Measurements from ENCODE around the gene ANKS3.

The ANKS3 gene

DNA sequence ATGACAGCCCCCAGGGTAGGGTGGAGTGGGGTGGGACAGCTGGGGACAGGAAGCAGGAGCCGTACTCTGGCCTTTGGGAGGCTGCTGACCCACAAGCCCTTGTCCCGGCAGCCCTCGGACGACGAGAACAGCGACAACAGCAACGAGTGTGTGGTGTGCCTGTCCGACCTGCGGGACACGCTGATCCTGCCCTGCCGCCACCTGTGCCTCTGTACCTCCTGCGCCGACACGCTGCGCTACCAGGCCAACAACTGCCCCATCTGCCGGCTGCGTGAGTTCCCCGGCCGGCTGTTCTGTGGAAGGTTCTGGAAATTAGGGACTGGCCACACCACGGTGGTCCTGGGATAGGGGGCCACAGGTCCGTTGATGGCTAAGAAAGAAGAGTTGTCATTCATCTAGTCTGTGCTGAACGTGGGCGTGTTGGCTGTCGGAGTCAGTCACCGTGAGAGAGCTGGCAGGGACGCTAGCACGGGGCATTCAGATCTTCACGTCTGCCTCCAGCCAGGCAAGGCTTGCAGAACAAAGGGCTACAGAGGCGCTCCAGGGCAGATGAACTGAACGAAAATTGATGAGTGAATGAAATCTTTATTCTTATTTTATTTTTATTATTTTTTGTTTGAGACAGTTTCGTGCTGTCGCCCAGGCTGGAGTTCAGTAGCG is 60.6 kb downstream of the ANKS3 start:
- no peak for DNase-seq (ENCODE audit: low read depth in 2 of 3, low spot score in 2 of 3)

DNA sequence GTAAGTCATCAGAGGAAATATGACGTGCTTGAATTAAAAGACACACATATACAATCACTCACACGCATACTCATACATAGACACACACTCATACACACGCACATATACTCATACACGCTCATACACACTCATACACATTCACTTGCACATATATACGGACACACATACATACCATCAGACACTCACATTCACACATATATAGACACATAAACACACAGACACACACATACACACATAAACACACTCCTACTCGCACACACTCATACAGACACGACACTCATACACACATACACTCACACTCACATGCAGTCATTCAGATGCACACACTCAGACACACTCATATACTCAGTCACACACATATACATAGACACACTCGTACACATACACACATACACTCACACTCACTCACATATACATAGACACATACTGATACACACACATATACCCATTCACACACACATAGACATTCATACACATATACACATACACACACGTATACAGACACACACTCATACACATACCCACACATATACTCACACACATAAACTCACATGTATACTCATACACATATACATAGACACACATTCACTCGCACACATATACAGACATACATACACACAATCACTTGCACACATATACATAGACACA is 65.6 kb downstream of the ANKS3 start:
- no peak for DNase-seq (ENCODE audit: low read depth in 2 of 3, low spot score in 2 of 3)

DNA sequence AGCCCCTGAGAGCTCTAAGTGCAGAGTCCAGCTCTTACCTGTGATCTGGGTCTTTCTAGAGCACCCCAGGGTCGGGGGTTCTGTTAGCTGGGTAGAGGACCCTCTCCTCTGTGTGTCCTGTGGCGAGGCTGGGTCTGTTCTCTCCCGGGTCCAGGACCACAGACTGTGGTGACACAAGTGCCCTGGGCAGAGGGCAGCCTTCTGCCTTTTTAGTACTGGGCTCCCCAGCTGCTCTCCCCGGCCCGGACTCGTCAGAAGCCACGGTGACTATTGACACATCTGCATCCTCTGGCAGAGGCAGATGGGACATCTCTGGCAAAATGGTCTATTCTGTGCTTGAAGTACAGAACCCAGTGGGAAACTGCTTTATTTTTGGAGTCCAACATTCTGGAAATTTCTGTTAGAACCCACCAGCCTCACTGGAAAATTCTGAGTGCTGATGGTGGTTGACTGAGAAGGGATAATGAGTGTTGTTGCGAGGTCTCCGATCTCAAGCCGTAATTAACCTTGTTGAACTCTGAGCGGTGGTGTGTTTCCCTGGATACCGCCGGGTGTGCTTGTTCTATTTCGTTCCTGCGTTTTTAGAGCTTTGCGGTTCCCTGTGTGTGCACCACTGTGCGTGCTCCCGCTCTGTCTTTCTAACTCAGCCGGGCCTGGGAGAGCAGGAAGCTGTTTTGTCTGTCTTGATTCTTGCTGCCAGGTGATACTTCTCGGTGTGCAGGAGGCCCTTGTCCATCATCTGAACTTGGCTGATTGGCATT is 66.7 kb downstream of the ANKS3 start:
- no peak for DNase-seq (ENCODE audit: low read depth in 2 of 3, low spot score in 2 of 3)

DNA sequence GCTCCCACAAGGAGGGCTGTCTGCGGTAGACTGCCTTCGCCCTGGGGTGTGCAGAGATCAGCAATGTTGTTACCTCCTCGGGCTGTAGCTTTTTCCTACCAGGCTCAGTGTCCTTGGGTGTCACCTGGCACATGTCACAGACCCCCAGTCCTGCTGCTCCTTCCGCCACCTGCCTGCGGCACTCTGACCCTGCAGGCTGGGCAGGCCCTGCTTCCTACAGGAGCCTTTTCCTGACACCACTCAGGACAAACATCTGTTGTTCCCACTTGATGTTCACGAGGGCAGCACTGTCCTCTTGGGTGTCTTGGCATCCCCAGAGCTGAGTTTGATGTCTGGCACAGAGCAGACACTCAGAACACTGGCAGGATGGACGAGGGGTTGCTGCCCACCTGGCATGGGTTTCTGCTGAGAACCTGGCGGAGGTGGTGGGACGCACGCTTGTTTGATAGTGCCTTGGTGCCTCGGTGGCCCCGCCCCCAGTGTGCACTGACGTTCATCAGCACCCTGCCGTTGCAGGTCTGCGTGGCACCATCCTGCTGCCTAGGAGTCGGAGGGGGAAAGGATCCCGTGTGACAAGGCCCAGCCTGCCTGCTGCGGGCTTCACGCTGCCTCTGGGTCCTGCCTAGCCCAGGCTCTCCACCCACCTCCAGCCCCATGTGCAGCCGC is 67.4 kb downstream of the ANKS3 start:
- no peak for DNase-seq (ENCODE audit: low read depth in 2 of 3, low spot score in 2 of 3)

DNA sequence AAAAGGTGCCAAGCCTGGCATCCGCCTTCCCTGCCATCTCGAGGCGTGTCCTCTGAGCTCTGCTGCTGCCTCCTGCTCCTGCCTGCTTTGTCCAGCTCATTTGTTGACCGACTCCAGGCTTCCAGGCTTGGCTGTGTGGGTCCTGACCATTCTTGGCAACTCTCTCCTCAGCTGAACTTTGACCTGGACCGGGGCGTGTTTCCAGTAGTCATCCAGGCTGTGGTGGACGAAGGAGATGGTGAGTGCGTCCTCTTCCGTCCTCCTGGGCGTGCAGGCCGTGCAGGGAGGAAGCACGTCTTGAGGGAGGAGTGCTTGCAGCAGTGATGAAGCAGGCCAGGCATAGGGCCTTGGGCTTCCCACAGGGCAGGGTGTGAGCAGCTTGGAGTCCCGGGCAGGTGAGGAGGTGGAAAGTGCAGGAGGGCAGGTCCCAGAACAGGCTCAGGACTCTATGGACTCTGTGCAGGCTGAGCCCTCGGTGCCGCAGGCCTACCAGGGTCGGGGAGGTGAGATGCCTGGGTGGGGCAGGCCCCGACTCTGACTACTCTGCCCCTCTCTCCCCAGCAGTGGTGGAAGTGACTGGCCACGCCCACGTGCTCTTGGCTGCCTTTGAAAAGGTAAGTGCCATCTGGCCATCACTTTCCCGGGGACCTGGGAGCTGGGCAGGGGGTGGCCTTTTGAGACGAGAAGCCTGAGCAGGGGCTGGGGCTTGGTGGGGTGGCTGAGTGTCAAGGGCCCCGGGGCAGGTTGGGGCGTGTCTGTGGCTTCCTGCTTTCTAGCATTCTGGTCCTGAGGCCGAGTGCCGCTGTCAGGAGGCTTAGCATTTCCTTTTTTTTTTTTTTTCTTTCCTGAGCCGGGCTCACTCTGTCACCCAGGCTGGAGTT is 69.3 kb downstream of the ANKS3 start:
- DNase-seq (ENCODE audit: low read depth in 2 of 3, low spot score in 2 of 3): peak in 2 of 3 experiments; percentile 37 to 41

DNA sequence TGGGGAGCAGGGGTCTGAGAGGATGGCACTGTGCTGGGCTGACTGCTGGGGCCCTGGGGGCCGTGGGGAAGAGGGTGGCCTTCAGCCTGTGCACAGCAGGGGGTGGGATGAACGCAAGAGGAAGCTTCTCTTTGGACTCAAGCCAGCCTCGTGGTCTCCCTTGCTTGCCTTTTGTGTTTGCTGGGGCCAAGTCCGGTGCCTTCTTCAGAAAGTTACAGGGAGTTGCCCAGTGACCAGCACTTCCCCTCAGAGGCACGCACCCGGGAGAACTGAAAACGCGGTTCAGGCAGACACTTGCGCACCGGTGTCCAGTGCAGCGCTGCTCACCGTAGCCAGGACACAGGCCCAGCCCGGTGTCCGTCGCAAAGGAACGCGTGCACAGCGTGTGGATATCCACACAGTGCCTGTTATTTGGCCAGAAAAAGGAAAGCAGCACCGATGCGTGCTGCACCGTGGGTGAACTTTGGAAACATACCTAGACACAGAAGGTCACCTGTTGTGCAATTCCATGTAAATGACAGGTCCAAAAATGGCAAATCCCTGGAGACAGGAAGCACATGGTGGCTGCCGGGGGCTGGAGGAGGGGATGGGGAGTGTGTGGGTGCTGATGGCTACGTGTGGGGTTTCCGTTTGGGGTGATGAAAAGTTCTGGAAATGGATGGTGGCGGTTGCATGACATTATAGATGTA is 70.2 kb downstream of the ANKS3 start:
- no peak for DNase-seq (ENCODE audit: low read depth in 2 of 3, low spot score in 2 of 3)

DNA sequence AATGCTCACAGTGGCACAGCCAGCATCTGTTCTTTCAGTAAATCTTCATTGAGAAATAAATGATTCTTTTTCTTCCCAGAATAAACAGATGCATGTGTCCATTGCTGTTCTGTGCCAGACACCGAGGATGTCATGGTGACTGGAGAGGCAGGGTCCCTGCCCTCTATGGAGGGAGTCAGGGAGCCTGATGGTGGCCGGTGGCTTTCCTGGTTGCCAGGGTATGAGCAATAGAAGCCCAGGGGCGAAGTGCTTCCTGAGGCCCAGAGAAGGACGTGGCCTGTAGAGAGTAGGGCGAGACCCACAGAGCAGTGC is 70.7 kb downstream of the ANKS3 start:
- no peak for DNase-seq (ENCODE audit: low read depth in 2 of 3, low spot score in 2 of 3)

DNA sequence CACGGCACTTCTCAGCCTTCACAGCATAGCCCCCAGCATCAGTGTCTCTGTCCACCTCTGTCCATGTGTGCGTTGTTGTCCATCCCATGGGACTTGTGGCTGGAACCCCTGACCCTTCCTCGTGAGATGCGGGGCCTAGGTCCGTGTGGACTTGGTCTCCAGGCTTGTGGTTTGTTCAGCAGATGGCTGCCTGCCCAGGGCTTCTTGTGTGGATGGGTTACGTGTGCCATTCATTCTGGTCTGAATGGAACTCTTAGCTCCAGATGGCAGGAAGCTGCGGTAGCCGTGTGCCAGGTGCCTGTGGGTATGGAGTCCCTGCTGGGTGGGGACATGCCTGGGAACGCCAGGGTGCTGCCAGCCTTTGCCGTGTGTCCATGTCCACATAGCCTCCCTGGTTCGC is 72.4 kb downstream of the ANKS3 start:
- DNase-seq (ENCODE audit: low read depth in 2 of 3, low spot score in 2 of 3): no peak

DNA sequence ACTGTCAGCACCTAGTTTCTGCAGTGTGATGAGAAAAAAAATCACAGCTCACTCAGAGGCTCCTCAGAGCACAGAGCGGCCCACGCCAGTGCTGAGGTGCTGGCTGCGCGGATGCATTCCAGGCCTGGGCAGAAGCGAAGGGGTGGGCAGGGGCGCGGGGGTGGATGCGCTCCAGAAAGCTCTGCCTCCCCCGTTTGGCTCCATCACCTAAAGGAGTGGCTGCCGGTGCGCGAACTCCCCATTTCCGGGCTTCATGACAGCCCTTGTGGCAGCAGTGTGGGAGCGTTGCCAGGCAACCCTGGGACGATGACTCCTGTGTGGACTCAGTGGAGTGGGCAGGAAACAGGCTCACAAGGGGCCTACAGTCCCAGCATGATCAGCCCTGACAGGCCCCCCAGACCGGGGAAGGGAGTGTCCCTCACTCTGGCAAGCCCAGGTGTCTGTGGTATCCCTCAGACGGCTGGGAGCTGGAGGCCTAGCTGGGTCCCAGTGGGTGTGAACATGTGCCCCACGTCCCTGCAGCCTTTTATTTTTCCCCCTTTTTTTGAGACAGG is 73.5 kb downstream of the ANKS3 start:
- DNase-seq (ENCODE audit: low read depth in 2 of 3, low spot score in 2 of 3): peak; percentile 61 to 78 (median 67)

DNA sequence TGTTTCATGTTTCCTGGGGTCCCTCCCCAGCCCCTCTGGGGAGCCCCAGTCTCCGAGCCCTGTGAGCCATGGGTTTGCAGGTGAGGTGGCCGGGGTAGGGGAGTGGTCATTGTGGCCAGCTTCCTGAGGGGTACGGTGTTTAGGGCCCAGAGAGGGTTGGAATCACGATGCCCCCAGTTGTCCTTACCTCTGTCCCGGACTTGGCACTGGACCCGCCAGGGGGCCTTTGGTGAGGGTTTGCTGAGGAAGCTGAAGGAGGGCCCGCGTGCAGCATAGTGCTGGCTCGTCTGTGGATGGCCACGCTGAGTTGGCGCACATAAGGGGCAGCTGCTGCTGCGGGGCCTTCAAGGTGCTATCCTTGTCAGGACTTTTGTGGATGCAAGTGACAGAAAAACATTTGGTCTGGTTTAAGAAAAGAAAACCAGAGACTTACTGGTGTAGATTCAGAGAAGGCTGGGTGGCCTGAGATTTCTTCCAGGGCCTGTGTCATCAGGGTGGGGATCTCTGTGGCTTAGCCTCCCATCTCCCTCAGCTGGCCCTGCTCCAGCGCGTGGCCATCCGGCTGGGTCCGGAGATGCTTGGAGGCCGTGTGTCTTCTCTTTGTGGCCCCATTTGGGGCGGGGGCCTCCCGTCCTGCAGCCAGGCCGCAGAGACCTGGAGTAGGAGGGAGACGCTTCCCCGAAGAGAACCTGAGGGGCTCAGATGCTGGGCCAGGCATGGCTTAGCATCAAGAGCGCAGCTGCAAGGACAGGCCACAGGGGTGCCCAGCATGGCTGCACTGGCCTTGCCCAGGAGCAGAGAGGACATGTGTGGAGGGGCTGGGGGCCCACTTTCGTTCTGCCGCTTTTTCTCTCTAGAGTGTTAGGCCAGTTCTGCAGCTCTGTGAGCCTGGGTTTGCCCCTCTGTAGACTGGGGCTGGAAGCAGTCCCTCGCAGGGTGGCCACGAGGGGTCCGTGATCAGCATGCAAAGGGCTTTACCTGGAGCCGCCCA is 74.4 kb downstream of the ANKS3 start:
- DNase-seq (ENCODE audit: low read depth in 2 of 3, low spot score in 2 of 3): no peak

DNA sequence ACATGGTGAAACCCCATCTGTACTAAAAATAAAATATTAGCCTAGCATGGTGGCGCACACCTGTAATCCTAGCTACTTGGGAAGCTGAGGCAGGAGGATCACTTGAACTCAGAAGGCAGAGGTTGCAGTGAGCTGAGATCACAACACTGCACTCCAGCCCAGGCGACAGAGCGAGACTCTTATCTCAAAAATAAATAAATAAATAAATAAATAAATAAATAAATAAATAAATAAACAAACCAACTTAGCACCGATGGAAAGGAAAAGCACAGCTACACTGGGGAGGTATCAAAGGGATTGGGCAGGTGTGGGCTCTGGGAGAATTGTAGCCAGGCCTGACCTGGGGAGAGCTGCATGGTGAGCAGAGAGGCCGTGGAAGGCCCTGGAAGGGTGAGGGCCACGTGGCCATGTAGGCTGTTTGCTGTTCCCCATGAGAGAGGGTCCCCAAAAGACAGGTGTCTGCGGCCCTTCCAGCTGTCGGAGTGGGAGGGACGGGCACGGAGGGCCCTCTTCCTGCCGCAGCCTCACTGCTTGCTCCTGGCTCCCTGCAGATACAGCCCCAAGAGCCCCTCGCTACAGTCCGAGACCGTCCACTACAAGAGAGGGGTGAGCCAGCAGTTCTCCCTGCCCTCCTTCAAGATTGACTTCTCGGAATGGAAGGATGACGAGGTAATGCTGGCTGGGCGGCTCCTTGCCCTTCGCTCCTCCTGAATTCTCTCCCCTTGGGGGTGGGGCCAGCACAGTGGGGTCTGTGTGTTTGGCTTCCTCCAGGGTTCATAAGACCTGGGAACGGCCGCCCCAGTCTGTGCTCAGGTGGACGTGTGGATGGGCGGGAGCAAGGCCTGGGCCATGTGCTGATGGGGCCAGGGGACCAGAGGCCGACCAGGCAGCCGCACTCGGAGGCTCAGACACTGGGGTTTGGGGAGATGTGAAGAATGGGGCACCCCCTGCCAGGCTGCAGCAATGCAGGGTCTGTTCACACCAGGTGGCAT is 77.1 kb downstream of the ANKS3 start:
- DNase-seq (ENCODE audit: low read depth in 2 of 3, low spot score in 2 of 3): no peak

DNA sequence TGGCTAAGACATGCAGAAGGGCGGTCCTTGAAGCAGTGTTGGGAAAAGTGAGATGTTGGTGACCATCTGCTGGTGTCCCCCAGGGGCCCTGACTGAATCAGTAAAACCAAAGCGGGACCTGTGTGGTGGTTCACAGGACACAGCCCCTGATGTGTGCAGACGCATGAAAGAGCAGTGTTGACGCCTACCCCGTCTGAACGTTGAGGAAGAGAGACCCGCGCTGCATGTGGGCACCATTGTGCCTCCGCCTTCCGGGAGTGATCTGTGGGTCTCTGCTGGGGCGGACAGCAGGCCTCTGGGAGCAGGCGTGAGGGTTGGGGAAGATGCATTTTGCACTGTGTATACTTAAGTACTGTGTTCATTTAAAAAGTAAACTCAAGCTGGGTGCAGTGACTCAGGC is 77.8 kb downstream of the ANKS3 start:
- DNase-seq (ENCODE audit: low read depth in 2 of 3, low spot score in 2 of 3): no peak

DNA sequence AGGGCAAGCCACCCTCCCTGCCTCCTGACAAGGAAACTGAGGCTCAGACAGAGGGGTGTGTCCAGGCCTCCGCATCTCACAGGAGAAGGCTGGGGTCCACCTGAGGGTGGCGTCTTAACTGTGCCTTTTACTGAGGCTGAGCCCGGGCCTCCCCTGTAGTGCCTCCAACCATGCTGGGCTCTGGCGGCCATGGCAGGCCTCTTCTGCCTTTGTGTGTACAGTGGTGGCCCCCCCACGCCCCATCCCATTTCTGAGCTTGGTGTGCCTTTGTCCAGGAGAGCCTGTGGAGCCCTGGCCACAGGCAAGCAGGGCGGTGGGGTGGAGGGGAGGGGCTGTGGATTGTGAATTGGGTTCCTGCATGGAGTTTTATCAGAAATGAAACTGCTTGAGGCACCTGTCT is 78.3 kb downstream of the ANKS3 start:
- DNase-seq (ENCODE audit: low read depth in 2 of 3, low spot score in 2 of 3): no peak

DNA sequence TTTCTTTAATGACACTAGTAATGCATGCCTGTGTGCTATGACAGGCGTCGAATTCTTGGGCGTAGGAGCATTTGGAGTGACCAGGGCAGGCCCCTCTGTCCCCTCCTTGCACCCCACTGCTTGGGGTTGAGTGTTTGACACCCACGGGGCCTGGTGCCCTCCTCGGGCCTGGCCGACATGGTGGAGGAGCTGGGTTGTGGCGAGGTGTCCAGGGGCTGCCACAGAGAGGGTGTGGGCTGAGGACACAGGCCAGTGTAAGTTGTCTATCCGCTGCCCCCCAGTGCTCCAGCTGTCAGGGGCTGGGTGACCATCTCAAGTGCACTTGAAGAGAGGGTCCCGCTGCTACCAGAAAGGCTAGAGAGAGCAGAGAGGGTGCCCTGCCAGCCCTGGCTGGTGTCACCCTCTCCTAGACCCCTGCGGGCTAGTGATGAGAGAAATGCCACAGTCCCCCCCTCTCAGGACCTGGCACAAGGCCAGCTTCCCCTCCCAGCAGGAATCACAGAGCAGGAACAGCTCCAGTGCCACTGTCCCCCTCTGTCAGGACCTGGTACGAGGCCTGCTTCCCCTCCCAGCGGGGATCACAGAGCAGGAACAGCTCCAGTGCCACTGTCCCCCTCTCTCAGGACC is 79.0 kb downstream of the ANKS3 start:
- DNase-seq (ENCODE audit: low read depth in 2 of 3, low spot score in 2 of 3): no peak

DNA sequence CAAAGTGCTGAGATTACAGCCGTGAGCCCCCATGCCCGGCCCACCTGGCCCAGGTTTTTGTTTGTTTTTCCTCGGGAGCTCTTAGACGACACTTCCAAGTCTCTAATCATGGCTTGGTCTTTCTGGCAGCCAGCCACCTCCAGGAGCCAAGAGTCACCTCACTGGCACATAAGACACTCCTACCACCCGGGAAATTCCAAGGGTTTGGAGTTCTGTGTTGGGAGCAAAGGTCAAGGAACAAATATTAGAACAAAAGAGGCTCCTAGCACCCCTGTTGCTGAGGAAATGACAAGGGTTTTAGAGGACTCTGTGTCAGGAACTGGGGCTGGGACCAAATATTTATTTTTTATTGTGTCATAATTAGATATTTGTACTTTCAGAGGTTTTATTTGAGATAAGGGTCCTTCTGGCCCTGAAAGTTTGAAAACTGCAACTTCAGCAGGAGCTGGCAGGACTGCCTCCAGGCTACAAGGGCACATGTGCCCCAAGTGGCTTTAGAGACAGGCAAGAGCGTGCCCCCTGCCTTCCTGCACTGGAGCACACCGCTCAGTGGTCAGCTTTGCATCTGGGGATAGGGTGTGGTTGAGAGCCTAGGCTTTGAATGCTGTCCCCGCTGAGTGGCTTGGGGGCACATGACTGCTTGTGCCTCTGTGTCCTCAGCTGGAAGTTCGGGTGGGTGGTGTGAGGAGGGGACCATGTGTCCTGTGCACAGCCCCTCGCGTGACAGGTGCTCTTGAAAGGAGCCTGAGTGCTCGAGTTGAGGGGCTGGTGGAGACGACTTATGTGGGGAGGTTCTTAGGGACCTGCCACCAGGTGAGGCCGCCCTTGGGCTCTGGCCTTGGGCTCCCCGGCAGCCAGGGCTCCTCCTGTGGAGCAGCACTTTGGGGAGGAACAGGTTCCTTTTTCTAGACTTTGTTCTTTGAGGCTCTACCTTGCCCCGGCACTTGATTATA is 79.8 kb downstream of the ANKS3 start:
- no peak for DNase-seq (ENCODE audit: low read depth in 2 of 3, low spot score in 2 of 3)

DNA sequence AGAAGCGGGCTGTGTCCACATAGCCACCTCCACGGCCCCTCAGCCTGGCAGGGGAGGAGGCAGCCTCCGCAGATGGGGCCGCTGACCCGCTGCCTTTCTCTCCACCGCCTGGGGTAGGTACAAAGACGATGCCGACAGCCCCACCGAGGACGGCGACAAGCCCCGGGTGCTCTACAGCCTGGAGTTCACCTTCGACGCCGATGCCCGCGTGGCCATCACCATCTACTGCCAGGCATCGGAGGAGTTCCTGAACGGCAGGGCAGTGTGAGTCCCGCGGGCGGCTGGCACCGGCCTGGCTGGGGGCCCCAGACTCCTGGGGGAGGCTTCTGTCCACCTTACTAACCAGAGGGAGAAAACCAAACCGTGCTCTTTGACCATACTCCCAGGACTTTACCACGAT is 81.5 kb downstream of the ANKS3 start:
- no peak for DNase-seq (ENCODE audit: low read depth in 2 of 3, low spot score in 2 of 3)
